Neural progenitor cell (in vitro differentiated cells): Measurements from ENCODE around the gene GSTA1. TPM values are rescaled to one million over a fixed set of nuclear protein-coding genes. Genes with fewer than 3 reads are reported as not detected.

Experiments
- DNase-seq: peaks from one replicate; pipeline ENCODE4 v3.0.0-alpha.2; 2016; ENCODE audit warnings: low spot score
- H2AFZ ChIP-seq: fragments of 200-600 bp; sonication (generic); replicated peaks from 2 replicates; pipeline ENCODE4 v1.6.1; 2016; ENCODE audit warnings: antibody characterized with exemption
- H3F3A ChIP-seq: fragments of 200-600 bp; sonication (generic); 2 replicates; pipeline ENCODE4 v1.6.1; 2016; ENCODE audit warnings: antibody characterized with exemption, low read depth
- H3K27ac ChIP-seq: fragments of 200-600 bp; sonication (generic); 2 replicates; pipeline ENCODE4 v1.5.1; 2016; ENCODE audit warnings: mild to moderate bottlenecking
- H3K27me3 ChIP-seq: fragments of 200-600 bp; sonication (generic); 2 replicates; pipeline ENCODE4 v1.6.1; 2016; ENCODE audit warnings: mild to moderate bottlenecking, moderate library complexity
- H3K36me3 ChIP-seq: fragments of 200-600 bp; sonication (generic); 2 replicates; pipeline ENCODE4 v1.5.1; 2016
- H3K4me1 ChIP-seq: fragments of 200-600 bp; sonication (generic); 2 replicates; pipeline ENCODE4 v1.6.1; 2016; ENCODE audit warnings: mixed run types
- H3K4me2 ChIP-seq: fragments of 200-600 bp; sonication (generic); 2 replicates; pipeline ENCODE4 v1.6.1; 2016
- H3K4me3 ChIP-seq: fragments of 200-600 bp; sonication (generic); 2 replicates; pipeline ENCODE4 v1.5.1; 2016
- H3K79me2 ChIP-seq: fragments of 200-600 bp; sonication (generic); 2 replicates; pipeline ENCODE4 v1.6.1; 2016; ENCODE audit warnings: low read depth
- H3K9ac ChIP-seq: fragments of 200-600 bp; sonication (generic); 2 replicates; pipeline ENCODE4 v1.6.1; 2016
- H3K9me3 ChIP-seq: fragments of 200-600 bp; sonication (generic); 2 replicates; pipeline ENCODE4 v1.5.1; 2016; ENCODE audit warnings: low read depth
- H4K20me1 ChIP-seq: fragments of 200-600 bp; sonication (generic); 2 replicates; pipeline ENCODE4 v1.6.1; 2016; ENCODE audit warnings: low read depth
- H3K27ac Mint-ChIP-seq: 3 replicates; pipeline ENCODE4 v1.8.0; 2021; ENCODE audit warnings: mixed read lengths
- H3K27me3 Mint-ChIP-seq: 2 replicates; pipeline ENCODE4 v1.8.0; 2022; ENCODE audit warnings: low read depth, mild to moderate bottlenecking, inconsistent platforms, moderate library complexity, mixed read lengths; ENCODE audit not compliant: insufficient read depth
- H3K36me3 Mint-ChIP-seq: 3 replicates; pipeline ENCODE4 v1.8.0; 2021; ENCODE audit warnings: mixed read lengths
- H3K4me1 Mint-ChIP-seq: 3 replicates; pipeline ENCODE4 v1.8.0; 2021; ENCODE audit warnings: mixed read lengths
- H3K4me3 Mint-ChIP-seq: 3 replicates; pipeline ENCODE4 v1.8.0; 2021; ENCODE audit warnings: mild to moderate bottlenecking, moderate library complexity, mixed read lengths
- H3K9me3 Mint-ChIP-seq: 3 replicates; pipeline ENCODE4 v1.8.0; 2020; ENCODE audit warnings: mixed read lengths
- EZH2 ChIP-seq: fragments of 200-600 bp; sonication (generic); IDR thresholded peaks from 2 replicates; pipeline ENCODE4 v1.6.1; 2017; ENCODE audit warnings: antibody characterized with exemption, mild to moderate bottlenecking, moderate library complexity
- EZH2phosphoT487 ChIP-seq: fragments of 200-600 bp; sonication (generic); IDR thresholded peaks from 2 replicates; pipeline ENCODE4 v1.6.1; 2017; ENCODE audit warnings: antibody characterized with exemption
- total RNA-seq: library from RNA; depleted of rRNA; stranded (reverse); fragments of >200 nt; gene quantifications from 2 replicates; pipeline ENCODE4 v1.2.3, GENCODE V29; 2015; ENCODE audit warnings: low replicate concordance
- TF ChIP-seq, protein P1 (sequence below): fragments of 200-600 bp; sonication (generic); IDR thresholded peaks from 2 replicates; pipeline ENCODE4 v1.5.1; 2017; ENCODE audit warnings: antibody characterized with exemption, mild to moderate bottlenecking

Gene GSTA1
- total RNA-seq, 1 donor from 2014 or later = not detected

- Histone ChIP-seq H2AFZ (no peak overlapping the region), H4K20me1 (no peaks in the 10 kb centered on the region), H3K27me3 (no peaks in the 10 kb centered on the region), H3K36me3 (no peaks in the 10 kb centered on the region), H3K9me3 (no peaks in the 10 kb centered on the region), H3K9ac (no peak overlapping the region), H3K4me1 (no peaks in the 10 kb centered on the region), H3K4me2 (no peak overlapping the region), H3K27ac (no peak overlapping the region), H3F3A (no peaks in the 10 kb centered on the region), H3K4me3 (no peak overlapping the region), H3K79me2 (no peaks in the 10 kb centered on the region)
- Mint-ChIP-seq H3K36me3 (no peaks in the 10 kb centered on the region), H3K4me3 (no peak overlapping the region), H3K9me3 (peaks cover 4% of the 10 kb centered on the region), H3K4me1 (no peaks in the 10 kb centered on the region), H3K27ac (no peak overlapping the region), H3K27me3 (peaks cover 3% of the 10 kb centered on the region)
- TF ChIP-seq, protein P1, sequence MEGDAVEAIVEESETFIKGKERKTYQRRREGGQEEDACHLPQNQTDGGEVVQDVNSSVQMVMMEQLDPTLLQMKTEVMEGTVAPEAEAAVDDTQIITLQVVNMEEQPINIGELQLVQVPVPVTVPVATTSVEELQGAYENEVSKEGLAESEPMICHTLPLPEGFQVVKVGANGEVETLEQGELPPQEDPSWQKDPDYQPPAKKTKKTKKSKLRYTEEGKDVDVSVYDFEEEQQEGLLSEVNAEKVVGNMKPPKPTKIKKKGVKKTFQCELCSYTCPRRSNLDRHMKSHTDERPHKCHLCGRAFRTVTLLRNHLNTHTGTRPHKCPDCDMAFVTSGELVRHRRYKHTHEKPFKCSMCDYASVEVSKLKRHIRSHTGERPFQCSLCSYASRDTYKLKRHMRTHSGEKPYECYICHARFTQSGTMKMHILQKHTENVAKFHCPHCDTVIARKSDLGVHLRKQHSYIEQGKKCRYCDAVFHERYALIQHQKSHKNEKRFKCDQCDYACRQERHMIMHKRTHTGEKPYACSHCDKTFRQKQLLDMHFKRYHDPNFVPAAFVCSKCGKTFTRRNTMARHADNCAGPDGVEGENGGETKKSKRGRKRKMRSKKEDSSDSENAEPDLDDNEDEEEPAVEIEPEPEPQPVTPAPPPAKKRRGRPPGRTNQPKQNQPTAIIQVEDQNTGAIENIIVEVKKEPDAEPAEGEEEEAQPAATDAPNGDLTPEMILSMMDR = no peak
- TF ChIP-seq EZH2 (no peak), EZH2phosphoT487 (no peak)
- DNase-seq = no peak
These were observed 57.8 kb downstream of the GSTA1 start for GRCh38 chr6:52745764-52746201.

DNA sequence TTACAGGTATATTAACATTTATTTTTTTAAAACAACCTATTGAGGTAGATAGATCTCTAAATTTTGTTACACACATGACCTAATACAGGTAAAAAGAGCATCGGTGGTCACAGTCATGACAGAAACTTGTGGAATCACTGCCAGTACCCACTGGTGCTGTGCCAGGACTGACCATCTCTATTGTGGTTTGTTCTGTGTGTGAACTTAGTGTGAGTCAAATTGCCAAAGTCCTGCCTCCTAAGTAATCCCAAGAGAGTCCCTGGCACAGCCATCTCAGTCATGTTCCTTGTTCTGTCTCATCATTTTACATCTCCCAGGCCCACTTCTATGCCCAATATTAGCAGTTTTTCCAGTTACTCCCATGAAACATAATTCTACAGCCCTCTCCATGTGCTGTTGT lies 61.7 kb downstream of the GSTA1 start:
- no peak overlapping the region for H3K4me3 Mint-ChIP-seq
- H3K27ac ChIP-seq = no peak overlapping the region
- H3K27me3 ChIP-seq = no peaks in the 10 kb centered on the region
- no peaks in the 10 kb centered on the region for H3K79me2 ChIP-seq
- peaks cover 10% of the 10 kb centered on the region for H3K9me3 Mint-ChIP-seq
- H2AFZ ChIP-seq = no peak overlapping the region
- no peaks in the 10 kb centered on the region for H3K36me3 Mint-ChIP-seq
- H3F3A ChIP-seq = no peaks in the 10 kb centered on the region
- no peak overlapping the region for H3K4me2 ChIP-seq
- no peaks in the 10 kb centered on the region for H3K4me1 Mint-ChIP-seq
- no peaks in the 10 kb centered on the region for H4K20me1 ChIP-seq
- no peaks in the 10 kb centered on the region for H3K36me3 ChIP-seq
- no peaks in the 10 kb centered on the region for H3K4me1 ChIP-seq
- no peak overlapping the region for H3K27ac Mint-ChIP-seq
- no peaks in the 10 kb centered on the region for H3K9me3 ChIP-seq
- no peak for TF ChIP-seq EZH2
- TF ChIP-seq, protein P1 = no peak
- TF ChIP-seq EZH2phosphoT487 = no peak
- H3K27me3 Mint-ChIP-seq = no peaks in the 10 kb centered on the region
- H3K9ac ChIP-seq = no peak overlapping the region
- H3K4me3 ChIP-seq = no peak overlapping the region
- no peak for DNase-seq

Other genes with a start within 250 kb of the GSTA1 start
- gene TRAM2, start 226.8 kb downstream of the GSTA1 start, total RNA-seq = 12.3 and 15.5 TPM in 2 replicates
- gene TMEM14A, start 132.7 kb downstream of the GSTA1 start, total RNA-seq = 23.4 and 33.7 TPM in 2 replicates
- not detected in 2 replicates for gene GSTA2, start 40.3 kb downstream of the GSTA1 start, total RNA-seq
- not detected in 2 replicates for gene GSTA5, start 37.0 kb upstream of the GSTA1 start, total RNA-seq
- not detected in 2 replicates for gene GSTA3, start 105.9 kb upstream of the GSTA1 start, total RNA-seq
- gene GSTA4, start 191.5 kb upstream of the GSTA1 start, total RNA-seq = 62.2 and 113 TPM in 2 replicates